PC-3 (cell line): Measurements from ENCODE around the gene TMEM127. TPM values are rescaled to one million over a fixed set of nuclear protein-coding genes. Genes with fewer than 3 reads are reported as not detected.

Experiments used
- ATAC-seq: fragments of 200-7000 bp; cut with Tn5 transposase; 2 replicates; pipeline ENCODE4 v1.9.1; 2020; ENCODE audit warnings: mild to moderate bottlenecking, moderate library complexity
- BruUV-seq: library from RNA; stranded (reverse); fragments of 400-500 nt; replicated peaks from 2 replicates; lab custom pipeline; 2021; lab: Mats Ljungman, UMichigan
- CTCF ChIA-PET: fragments of 300-600 bp; sonication (Branson Sonifier 250); formaldehyde crosslinking; loops from one replicate; lab custom pipeline; 2022; ENCODE audit warnings: antibody characterized with exemption; lab: Charles Lee
- POLR2A ChIA-PET: fragments of 300-600 bp; sonication (Branson Sonifier 250); formaldehyde crosslinking; loops from one replicate; lab custom pipeline; 2022; ENCODE audit warnings: antibody characterized with exemption; ENCODE audit not compliant: unreplicated experiment; lab: Charles Lee
- DNase-seq: peaks from one replicate; pipeline ENCODE4 v3.0.0-alpha.2; 2015
- H2AFZ ChIP-seq: fragments of 300-600 bp; sonication (generic); 2 replicates; pipeline ENCODE4 v1.6.0; 2016; ENCODE audit warnings: antibody characterized with exemption, low read length
- H3F3A ChIP-seq: fragments of 300-600 bp; sonication (generic); one replicate; pipeline ENCODE4 v1.6.0; 2017; ENCODE audit warnings: antibody characterized with exemption, low read length, control low read depth, mild to moderate bottlenecking; ENCODE audit not compliant: unreplicated experiment
- H3K27ac ChIP-seq: fragments of 300-600 bp; sonication (generic); 2 replicates; pipeline ENCODE4 v1.5.1; 2016; ENCODE audit warnings: mild to moderate bottlenecking, low read length
- H3K27me3 ChIP-seq: fragments of 300-600 bp; sonication (generic); 2 replicates; pipeline ENCODE4 v1.6.1; 2016; ENCODE audit warnings: low read length, mixed read lengths
- H3K36me3 ChIP-seq: fragments of 300-600 bp; sonication (generic); 2 replicates; pipeline ENCODE4 v1.6.1; 2016; ENCODE audit warnings: low read depth, mixed run types, low read length, mixed read lengths
- H3K4me1 ChIP-seq: fragments of 300-600 bp; sonication (generic); 2 replicates; pipeline ENCODE4 v1.5.1; 2016; ENCODE audit warnings: low read length; ENCODE audit not compliant: insufficient read depth
- H3K4me2 ChIP-seq: fragments of 300-600 bp; sonication (generic); 2 replicates; pipeline ENCODE4 v1.6.0; 2016; ENCODE audit warnings: low read length
- H3K4me3 ChIP-seq: fragments of 300-600 bp; sonication (generic); 2 replicates; pipeline ENCODE4 v1.5.1; 2016; ENCODE audit warnings: mild to moderate bottlenecking, low read length, mixed read lengths
- H3K79me2 ChIP-seq: fragments of 300-600 bp; sonication (generic); 2 replicates; pipeline ENCODE4 v1.6.1; 2017; ENCODE audit warnings: low read length, mixed read lengths
- H3K9ac ChIP-seq: fragments of 300-600 bp; sonication (generic); 2 replicates; pipeline ENCODE4 v1.6.0; 2016; ENCODE audit warnings: mild to moderate bottlenecking, low read length
- H3K9me2 ChIP-seq: fragments of 300-600 bp; sonication (generic); replicated peaks from 2 replicates; pipeline ENCODE4 v1.6.1; 2016; ENCODE audit warnings: mixed run types, low read length, mixed read lengths
- H3K9me3 ChIP-seq: fragments of 300-600 bp; sonication (generic); 2 replicates; pipeline ENCODE4 v1.6.1; 2016; ENCODE audit warnings: low read length, mixed read lengths
- H4K20me1 ChIP-seq: fragments of 300-600 bp; sonication (generic); 2 replicates; pipeline ENCODE4 v1.6.1; 2016; ENCODE audit warnings: low read length, mixed read lengths
- EZH2 ChIP-seq: fragments of 300-600 bp; sonication (generic); IDR thresholded peaks from one replicate; pipeline ENCODE4 v1.6.1; 2017; ENCODE audit warnings: antibody characterized with exemption, mild to moderate bottlenecking, low read length; ENCODE audit not compliant: unreplicated experiment
- EZH2phosphoT487 ChIP-seq: fragments of 300-600 bp; sonication (generic); IDR thresholded peaks from 2 replicates; pipeline ENCODE4 v1.6.1; 2018; ENCODE audit warnings: mild to moderate bottlenecking, antibody characterized with exemption, low read length, borderline replicate concordance
- intact Hi-C: fragments of 100-400 bp; cut with micrococcal nuclease; formaldehyde crosslinking; loops from 2 replicates; pipeline ENCODE4 v1.9.0; 2023
- total RNA-seq: library from RNA; depleted of rRNA; stranded (reverse); fragments of >200 nt; gene quantifications from 2 replicates; pipeline ENCODE4 v1.2.3, GENCODE V29; 2014
- TF ChIP-seq, protein P1 (sequence below): fragments of 300-600 bp; sonication (generic); conservative IDR thresholded peaks from 2 replicates; pipeline ENCODE4 v1.5.1; 2017; ENCODE audit warnings: antibody characterized with exemption, low read depth, mild to moderate bottlenecking, low read length

Gene TMEM127
- total RNA-seq, 1 experiment from 2014 or later, result 31.9 TPM

DNA sequence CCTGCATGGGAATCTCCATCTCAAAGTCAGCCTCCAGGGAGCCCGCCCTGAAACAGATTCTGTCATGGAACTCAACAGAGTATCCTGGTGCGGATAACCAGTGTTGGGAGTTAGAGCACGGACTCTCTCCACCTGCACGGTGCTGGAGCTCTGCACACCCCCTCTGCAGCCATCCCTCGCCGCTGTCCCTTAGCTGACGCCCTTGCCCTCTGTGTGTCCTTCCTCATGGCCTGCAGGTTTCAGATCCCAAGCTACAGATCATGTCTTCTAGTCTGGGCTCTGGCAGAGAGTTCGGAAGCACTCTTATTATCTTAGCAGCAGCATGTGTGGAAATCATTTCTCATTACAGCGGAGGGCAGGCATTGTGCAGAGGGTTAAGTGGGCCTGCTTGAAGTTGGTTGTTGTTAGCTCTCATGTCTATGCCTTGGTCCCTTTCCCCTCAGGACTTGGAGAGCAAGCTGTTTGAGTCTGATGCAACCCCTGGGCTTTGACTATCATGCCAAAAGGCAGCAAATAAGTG lies 26.0 kb downstream of the TMEM127 start:
- no peaks in the 10 kb centered on the region for H3K27me3 ChIP-seq
- H3K27ac ChIP-seq, result no peak overlapping the region
- ChIA-PET CTCF (no interaction called here), POLR2A (no interaction called here)
- no peak overlapping the region for H2AFZ ChIP-seq
- no TSS peak for BruUV-seq
- H3K4me1 ChIP-seq, result peaks cover 8% of the 10 kb centered on the region; the same call in 1 of the 2 replicates
- no peaks in the 10 kb centered on the region for H3F3A ChIP-seq
- ATAC-seq (no peak), DNase-seq (no peak)
- H3K9me2 ChIP-seq, result no peaks in the 10 kb centered on the region
- no peak overlapping the region for H3K4me2 ChIP-seq
- H3K36me3 ChIP-seq, result no peaks in the 10 kb centered on the region
- H4K20me1 ChIP-seq, result no peaks in the 10 kb centered on the region
- intact Hi-C loops, result no loop called here
- no peaks in the 10 kb centered on the region for H3K9me3 ChIP-seq
- H3K4me3 ChIP-seq, result no peak overlapping the region
- TF ChIP-seq EZH2 (no peak), EZH2phosphoT487 (no peak)
- TF ChIP-seq, protein P1, sequence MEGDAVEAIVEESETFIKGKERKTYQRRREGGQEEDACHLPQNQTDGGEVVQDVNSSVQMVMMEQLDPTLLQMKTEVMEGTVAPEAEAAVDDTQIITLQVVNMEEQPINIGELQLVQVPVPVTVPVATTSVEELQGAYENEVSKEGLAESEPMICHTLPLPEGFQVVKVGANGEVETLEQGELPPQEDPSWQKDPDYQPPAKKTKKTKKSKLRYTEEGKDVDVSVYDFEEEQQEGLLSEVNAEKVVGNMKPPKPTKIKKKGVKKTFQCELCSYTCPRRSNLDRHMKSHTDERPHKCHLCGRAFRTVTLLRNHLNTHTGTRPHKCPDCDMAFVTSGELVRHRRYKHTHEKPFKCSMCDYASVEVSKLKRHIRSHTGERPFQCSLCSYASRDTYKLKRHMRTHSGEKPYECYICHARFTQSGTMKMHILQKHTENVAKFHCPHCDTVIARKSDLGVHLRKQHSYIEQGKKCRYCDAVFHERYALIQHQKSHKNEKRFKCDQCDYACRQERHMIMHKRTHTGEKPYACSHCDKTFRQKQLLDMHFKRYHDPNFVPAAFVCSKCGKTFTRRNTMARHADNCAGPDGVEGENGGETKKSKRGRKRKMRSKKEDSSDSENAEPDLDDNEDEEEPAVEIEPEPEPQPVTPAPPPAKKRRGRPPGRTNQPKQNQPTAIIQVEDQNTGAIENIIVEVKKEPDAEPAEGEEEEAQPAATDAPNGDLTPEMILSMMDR, result no peak
- no peak overlapping the region for H3K9ac ChIP-seq
- no peaks in the 10 kb centered on the region for H3K79me2 ChIP-seq

DNA sequence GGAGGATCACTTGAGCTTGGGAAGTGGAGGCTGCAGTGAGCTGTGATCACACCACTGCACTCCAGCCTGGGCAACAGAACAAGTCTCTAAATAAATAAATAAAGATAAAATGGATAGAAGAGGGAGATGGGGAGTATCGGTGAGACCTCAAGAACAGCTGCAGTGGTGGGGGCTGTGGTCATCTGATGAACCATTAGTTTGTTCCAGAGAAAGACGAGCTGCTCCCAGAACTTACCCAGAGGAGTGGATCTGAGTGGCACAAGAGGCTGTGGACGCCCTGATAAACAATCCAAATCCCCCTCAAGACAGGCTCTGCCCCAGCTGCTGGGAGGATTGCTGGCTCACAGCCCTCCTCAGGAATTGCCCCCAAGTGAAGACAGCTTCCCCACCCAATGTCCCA lies 26.7 kb downstream of the TMEM127 start:
- Histone ChIP-seq H3K27ac (no peak overlapping the region), H3K4me1 (peaks cover 8% of the 10 kb centered on the region; the same call in 1 of the 2 replicates), H3K9me2 (no peaks in the 10 kb centered on the region), H3K4me2 (no peak overlapping the region), H3K9me3 (no peaks in the 10 kb centered on the region), H3K27me3 (no peaks in the 10 kb centered on the region), H4K20me1 (no peaks in the 10 kb centered on the region), H3K9ac (no peak overlapping the region), H2AFZ (no peak overlapping the region), H3K4me3 (no peak overlapping the region), H3K36me3 (no peaks in the 10 kb centered on the region), H3K79me2 (no peaks in the 10 kb centered on the region), H3F3A (no peaks in the 10 kb centered on the region)
- DNase-seq (no peak), ATAC-seq (no peak)
- ChIA-PET POLR2A (no interaction called here), CTCF (no interaction called here)
- intact Hi-C loops, result no loop called here
- BruUV-seq, result no TSS peak
- no peak for TF ChIP-seq EZH2
- no peak for TF ChIP-seq EZH2phosphoT487
- TF ChIP-seq, protein P1, result no peak

DNA sequence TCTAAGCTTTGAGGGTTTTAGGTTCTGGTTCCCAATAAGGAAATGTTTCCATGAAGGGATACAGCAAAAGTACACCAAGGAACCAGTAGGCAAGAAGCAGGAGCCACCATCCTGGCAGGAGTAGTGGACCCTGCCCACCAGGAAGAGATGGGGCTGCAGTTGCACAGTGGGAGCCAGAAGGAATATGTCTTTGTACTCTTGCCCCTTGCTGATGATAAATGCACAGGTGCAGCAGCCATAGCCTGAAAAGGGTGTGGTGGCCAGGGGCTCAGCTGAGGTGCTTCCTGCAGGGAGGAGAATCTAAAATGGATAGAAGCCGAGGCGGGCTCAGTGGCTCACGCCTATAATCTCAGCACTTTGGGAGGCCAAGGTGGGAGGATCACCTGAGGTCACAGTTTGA lies 27.5 kb downstream of the TMEM127 start:
- Histone ChIP-seq H3K27ac (no peak overlapping the region), H4K20me1 (no peaks in the 10 kb centered on the region), H2AFZ (no peak overlapping the region), H3K27me3 (no peaks in the 10 kb centered on the region), H3K36me3 (no peaks in the 10 kb centered on the region), H3K9me3 (no peaks in the 10 kb centered on the region), H3K4me1 (peaks cover 8% of the 10 kb centered on the region; the same call in 1 of the 2 replicates), H3K4me3 (no peak overlapping the region), H3K4me2 (no peak overlapping the region), H3F3A (no peaks in the 10 kb centered on the region), H3K9me2 (no peaks in the 10 kb centered on the region), H3K79me2 (no peaks in the 10 kb centered on the region), H3K9ac (no peak overlapping the region)
- CTCF ChIA-PET, result no interaction called here
- DNase-seq (no peak), ATAC-seq (no peak)
- TF ChIP-seq, protein P1, result no peak
- no peak for TF ChIP-seq EZH2phosphoT487
- no peak for TF ChIP-seq EZH2
- BruUV-seq, result no TSS peak
- POLR2A ChIA-PET, result no interaction called here
- intact Hi-C loops, result no loop called here
